T-helper 9 cell (primary cell): ENCODE measurements around the gene CSNK1G2.
"Not testable (repeated sequence)": the region's sequence is repeated elsewhere in the genome, so short reads cannot be mapped to it uniquely, and the experiment has no call there.

Source experiments
- DNase-seq: peaks from one replicate; pipeline ENCODE4 v3.0.0-alpha.2; 2020

CSNK1G2 gene

DNA sequence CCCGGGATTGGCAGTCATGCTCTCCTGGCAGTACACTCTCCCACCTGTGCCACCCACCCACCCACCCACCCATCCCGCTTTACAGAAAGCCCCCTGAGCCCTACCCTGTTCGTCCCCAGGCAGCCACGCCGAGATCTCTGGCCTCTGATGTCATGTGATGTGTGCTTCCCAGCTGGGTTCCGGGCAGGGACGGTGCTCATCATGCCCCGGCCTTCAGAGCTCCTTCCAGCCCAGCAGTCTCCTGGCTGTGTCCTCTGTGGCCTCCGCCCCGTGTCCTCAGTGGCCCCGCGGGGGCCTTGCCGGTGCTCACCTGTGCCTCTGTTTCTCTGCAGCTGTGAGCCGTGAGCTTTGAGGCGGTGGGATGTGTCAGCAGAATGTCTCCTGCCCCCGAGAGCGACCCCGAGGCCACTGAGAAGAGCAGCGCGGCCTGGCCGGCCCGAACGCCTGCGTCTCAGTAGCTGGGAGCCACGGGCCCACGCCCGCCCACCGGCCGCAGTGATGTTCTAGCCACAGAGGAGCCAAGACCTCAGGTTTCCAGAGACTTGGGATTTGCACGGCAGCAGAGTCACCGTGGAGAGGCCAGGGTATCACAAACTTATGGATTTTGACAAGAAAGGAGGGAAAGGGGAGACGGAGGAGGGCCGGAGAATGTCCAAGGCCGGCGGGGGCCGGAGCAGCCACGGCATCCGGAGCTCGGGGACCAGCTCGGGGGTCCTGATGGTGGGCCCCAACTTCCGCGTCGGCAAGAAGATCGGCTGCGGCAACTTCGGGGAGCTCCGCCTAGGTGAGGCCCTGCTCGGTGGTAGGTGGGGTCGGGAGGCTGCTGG is 28.4 kb downstream of the CSNK1G2 start:
- no peak for DNase-seq

DNA sequence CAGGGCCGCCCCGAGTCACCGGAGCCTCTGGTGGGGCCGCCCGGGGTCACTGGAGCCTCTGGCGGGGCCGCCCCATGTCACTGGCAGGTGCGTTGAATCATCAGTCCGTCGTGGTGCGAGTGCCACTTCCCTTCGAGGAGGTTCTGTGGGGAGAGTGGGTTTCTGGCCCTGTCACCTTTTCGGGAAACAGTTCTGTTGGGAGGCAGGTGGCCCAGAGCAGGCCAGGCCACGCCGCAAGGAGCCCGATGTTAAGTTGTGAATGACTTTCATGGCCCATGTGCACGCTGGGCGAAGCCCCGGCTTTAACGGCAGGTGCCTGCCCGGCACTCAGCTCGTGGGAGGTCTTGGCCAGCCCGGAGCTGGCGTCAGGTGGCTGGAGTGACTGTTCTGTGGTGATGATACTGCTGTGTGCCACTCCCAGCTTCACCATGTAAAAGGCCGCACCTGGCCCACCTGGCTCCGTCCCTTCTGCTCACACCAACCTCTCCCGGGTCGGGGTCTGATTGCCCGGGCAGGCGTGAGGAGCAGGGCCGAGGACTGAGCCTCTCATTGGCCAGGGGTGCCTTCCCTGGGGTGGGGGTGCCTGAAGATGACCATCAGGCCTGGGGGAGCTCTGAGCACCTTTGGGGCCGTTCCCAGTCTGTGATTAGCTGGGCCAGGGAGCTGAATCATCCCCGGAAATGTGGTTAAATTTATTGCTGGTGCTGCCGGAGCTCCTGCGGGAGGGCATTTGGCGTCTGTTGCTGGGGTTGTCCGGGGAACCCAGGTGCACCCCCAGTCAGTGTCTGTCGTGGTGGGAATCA is 29.2 kb downstream of the CSNK1G2 start:
- DNase-seq: no peak

DNA sequence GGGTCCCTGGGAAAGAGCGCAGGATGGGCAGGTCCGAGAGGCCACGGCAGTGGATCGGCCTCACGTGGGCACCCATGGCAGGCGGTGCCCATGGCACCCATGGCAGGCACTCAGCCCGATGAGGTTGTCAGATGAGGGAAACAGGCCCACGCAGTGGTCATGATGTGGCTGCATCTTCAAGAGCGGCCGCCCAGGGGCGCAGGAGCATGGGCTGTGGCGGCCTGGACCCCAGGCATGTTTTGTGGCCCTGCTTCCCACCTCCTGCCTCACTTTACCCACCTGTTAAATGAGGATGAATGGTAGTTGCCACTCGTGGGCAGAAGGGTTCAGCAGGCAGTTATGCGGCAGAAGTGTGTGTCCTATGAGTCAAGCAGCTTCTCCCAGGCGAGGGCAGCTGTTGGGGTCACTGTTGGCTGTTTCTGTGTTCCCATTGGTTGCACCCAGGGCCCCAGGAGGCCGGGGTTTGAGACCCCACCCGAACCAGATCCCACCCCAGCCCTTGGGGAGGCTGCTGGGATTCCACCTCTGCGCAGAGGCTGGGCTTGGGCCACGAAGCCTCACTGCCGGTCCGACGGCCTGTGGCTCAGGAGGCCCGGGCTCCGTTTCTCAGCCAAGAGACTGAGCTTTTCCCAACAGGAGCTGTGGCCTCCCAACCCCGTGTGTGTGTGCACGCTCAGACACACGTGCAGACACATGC is 30.0 kb downstream of the CSNK1G2 start:
- DNase-seq: no peak

DNA sequence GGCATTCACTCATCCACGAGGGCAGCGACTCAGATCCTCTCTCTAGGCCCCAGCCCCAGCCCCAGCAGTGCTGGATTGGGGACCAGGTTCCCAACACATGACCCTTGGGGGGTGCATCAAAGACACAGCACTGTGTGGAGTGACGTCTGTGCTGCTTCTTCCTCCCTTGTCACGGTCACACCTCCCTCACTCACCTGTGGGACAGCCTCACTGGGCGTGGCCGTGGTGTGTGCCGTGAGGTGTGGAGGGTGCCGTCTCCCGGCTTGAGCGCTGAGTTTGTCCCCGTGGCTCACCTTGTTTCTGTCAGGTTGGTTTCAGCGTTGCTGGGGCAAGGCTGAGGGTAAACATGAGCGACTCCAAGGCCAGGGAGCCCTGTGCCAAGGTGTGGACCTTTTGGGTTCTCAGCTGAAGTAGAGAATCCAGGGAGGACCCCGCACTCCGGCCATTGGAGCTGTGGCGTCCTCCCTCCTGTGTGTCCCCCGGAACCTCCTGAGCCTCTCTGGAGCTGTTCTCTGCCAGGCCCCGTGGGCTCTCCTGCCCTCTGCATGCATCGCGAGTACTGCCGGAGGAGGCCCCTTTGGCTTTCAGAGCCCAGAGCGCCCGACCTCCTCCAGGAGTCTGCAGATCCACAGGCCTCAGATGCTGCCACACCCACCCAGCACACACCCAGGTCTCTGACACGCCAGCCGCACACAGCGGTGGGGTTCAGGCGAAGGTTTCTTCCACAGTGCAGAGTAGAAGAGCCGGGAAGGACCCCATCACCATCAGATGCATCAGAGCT is 33.6 kb downstream of the CSNK1G2 start:
- DNase-seq: no peak

DNA sequence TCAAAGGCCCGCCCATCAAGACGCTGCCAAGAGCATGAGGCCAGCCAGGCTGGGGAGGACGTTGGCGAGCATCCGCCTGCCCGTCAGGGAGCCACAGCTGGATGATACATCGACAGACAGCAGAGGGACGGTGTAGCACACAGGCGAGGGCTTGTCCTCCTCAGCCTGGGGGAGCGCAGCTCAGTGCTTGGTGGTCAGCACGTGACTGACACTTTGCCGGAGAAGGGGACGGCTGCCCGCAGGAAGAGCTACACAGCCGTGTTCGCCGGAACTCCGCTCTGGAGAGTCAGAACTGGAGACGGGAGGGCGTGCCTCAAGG is 34.1 kb downstream of the CSNK1G2 start:
- DNase-seq: no peak

DNA sequence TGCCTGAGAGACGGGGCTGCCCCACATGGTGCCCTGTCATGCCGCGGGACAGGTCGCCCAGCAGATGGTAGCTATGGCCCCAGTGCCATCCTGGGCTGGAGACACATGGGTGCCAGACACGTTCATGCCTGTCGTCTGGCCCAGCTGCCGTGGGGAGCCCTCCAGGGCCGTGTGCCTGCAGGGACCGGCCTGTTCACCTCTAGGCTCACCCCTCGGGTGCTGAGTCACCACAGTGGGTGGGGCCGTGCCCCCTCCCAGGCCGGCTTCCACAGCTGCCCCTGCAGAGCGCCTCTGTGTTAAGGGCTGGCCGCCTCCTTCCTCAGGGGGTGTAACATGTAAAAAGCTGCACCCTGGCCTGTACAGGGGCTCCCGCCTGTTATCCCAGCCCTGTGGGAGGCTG is 36.1 kb downstream of the CSNK1G2 start:
- DNase-seq: no peak

DNA sequence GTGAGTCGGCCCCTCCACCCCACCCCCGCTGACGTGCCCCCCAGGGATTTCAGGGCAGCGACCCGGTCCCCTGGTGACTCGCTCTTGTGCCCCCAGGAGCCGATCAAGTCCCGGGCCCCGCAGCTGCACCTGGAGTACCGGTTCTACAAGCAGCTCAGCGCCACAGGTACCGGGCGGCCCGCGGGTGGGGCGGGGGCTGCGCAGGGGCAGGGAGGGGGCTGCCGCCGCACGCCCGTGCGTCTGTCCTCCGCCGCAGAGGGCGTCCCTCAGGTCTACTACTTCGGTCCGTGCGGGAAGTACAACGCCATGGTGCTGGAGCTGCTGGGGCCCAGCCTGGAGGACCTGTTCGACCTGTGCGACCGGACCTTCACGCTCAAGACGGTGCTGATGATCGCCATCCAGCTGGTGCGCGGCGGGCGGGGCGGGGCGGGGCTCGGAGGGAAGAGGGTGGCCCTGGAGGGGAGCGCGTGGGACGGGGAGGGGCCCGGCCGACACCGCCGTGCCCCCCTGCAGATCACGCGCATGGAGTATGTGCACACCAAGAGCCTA is 37.4 kb downstream of the CSNK1G2 start:
- no peak for DNase-seq

DNA sequence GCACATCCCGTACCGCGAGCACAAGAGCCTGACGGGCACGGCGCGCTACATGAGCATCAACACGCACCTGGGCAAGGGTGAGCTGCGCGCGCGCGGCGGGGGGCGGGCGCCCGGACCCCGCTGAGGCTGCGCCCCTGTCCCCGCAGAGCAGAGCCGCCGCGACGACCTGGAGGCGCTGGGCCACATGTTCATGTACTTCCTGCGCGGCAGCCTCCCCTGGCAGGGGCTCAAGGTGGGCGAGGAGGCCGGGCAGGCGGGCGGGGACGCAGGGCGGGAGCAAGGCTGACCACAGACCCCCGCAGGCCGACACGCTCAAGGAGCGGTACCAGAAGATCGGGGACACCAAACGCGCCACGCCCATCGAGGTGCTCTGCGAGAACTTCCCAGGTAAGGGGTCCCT is 38.0 kb downstream of the CSNK1G2 start:
- DNase-seq: no peak

DNA sequence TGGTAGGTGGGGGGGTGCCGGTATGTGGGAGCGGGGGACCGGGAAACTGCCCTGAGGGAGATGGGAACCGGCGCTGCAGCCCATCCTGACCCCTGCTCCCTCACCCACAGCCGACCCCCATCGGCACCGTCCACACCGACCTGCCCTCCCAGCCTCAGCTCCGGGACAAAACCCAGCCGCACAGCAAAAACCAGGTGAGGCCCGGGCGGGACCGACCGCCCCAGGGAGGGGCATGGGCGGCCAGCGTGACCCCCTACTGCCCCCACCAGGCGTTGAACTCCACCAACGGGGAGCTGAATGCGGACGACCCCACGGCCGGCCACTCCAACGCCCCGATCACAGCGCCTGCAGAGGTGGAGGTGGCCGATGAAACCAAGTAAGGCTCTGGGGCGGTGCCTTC is 38.7 kb downstream of the CSNK1G2 start:
- DNase-seq: no peak

DNA sequence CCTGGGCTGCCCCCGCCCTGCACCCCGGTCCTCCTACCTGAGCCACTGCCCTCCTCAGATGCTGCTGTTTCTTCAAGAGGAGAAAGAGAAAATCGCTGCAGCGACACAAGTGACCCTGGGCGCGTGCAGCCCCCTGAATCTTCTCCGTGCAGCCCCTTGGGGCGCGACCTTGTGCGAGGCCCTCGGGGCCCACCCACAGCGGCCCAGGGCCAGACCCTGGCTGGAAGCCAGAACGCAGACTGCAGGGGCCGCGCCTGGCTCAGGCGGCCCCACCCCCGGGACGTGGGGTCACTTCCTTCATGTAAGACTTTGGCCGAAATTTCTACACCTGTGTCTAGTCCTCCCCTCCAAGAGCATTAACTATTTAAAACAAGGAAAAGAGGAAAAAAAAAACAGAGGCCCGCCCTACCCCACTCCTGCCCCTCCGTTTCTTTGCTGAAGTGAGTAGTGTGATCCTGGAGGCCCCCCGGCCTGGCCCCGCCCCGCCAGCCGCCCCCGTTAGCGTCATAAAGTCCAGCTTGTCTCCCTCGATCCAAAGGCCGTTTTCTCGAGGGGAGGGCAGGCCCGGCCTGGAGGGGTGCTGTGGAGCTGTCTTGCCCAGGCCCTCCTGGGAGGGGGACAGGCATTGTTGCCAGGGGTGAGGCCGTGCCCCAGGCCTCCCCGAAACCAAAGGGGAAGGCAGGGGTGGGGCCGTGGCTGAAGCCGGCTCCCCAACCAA is 39.3 kb downstream of the CSNK1G2 start:
- DNase-seq: no peak

- no peak for DNase-seq
Measured at GRCh38 chr19:1980809-1981181, 39.8 kb downstream of the CSNK1G2 start.

GRCh38 chr19:1981253-1981652 is 40.3 kb downstream of the CSNK1G2 start:
- DNase-seq: no peak

DNA sequence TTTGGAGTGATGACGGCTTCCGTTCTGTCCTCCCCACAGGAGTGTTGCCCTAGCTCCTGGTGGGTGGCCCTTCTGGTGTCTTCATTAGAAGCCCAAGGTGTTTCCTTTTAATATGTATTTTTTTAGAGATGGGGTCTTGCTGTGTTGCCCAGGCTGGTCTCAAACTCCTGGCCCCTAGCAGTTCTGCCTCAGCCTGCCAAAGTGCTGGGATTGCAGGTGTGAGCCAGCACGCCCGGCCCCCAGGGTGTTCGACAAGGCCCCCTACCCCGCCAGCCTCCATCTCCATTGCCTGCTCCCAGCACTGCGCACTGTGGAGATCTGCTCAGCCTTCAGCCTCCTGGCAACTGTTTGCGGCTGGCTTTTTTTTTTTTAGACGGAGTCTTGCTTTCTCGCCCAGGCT is 43.4 kb downstream of the CSNK1G2 start:
- DNase-seq: no peak

DNA sequence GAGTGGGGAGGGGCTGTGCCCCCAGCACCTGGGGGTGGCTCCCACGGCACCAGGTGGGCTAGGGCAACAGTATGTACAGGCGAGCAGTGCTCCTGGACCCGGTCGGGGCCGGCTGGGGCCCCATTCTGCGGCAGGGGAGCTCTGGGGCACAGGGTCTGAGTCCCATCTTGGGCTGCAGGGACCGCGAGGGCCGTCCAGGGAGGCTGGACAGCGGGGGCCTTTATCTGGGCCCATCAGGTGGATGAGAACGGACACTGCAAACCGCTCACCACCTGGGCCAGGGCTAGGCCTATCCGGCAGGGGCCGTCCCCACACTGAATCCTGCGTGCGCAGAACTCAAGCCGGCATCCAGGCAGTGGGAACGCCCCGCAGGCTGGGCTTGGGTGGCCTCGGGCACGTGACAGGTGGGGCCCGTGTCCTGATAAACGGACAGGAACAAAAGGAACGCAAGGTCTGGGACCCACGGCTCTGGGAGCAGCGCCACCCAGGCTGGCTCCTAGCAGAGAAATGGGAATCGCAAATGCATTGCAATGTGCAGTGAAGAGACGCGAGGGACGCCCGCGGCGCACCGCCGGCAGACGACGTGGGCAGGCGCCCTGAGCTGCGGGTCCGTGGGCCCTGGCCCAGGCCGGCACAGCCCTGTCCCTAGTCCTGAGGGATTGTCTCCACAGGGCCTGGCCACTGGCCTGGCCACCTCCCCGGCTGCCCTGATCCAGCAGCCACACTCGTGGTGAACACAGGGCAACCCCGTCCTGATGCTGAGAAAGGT is 44.8 kb downstream of the CSNK1G2 start:
- DNase-seq: no peak

- DNase-seq: no peak
Measured at GRCh38 chr19:1986357-1987162, 45.6 kb downstream of the CSNK1G2 start.

GRCh38 chr19:1987197-1988187 is 46.5 kb downstream of the CSNK1G2 start:
- DNase-seq: no peak

GRCh38 chr19:1988464-1988863 is 47.5 kb downstream of the CSNK1G2 start:
- not testable (repeated sequence) for DNase-seq

- no peak for DNase-seq
Measured at GRCh38 chr19:1989513-1990229, 48.7 kb downstream of the CSNK1G2 start.
